ENCODE results near the gene CYB5R4. TPM values are rescaled to one million over a fixed set of nuclear protein-coding genes. Genes with fewer than 3 reads are reported as not detected.

Gene CYB5R4
- total and polyA plus RNA-seq, 2 donors (not counting 1 experiment from before 2014, with no cell fraction given): 11.8 to 39.6 TPM

GRCh38 chr6:83885984-83886383 is 26.5 kb downstream of the CYB5R4 start:
- H3K27ac ChIP-seq (ENCODE audit: low read length in 2 of 2): no peak overlapping the region
- H3K9ac ChIP-seq (ENCODE audit: low read length): no peak overlapping the region
- H3K27ac Mint-ChIP-seq: no peak overlapping the region
- intact Hi-C loops (cut with micrococcal nuclease): loop anchor here (2.0 to 10.0 kb wide), 2 partner anchors 27 to 169 kb away; partner anchors contain the start of gene CYB5R4
- DNase-seq: no peak
- TF ChIP-seq CTCF (IDR thresholded peaks at IDR 0.05) (no peak), EZH2 (IDR thresholded peaks at IDR 0.05; ENCODE audit: borderline replicate concordance, insufficient read depth, low read depth, low read length, poor library complexity, severe bottlenecking) (no peak)
- no peak overlapping the region for H2AFZ ChIP-seq (ENCODE audit: insufficient read depth, low read depth, low read length, poor library complexity, severe bottlenecking)
- POLR2A ChIA-PET: no interaction called here
- no peaks in the 10 kb centered on the region for H3K27me3 Mint-ChIP-seq
- no peak for ATAC-seq (ENCODE audit: low read depth)
- peaks cover 0 to 1% of the 10 kb centered on the region in 2 experiments for H3K36me3 ChIP-seq (replicated peaks in 1 of 2; ENCODE audit: control extremely low read depth in 1 of 2, control insufficient read depth in 1 of 2, extremely low read depth in 1 of 2, insufficient read depth in 2 of 2, low read length in 1 of 2)
- no CpG with 5 or more reads among the region's 2 CpGs for WGBS (ENCODE audit: insufficient coverage)
- peaks cover 41% of the 10 kb centered on the region for H3K4me1 Mint-ChIP-seq
- CTCF ChIA-PET: interaction anchor here (1.3 to 3.2 kb wide), 3 partner anchors 9 to 342 kb away, joined by 3 to 30 read pairs (median 14); partner anchors contain the start of gene CEP162
- no peak overlapping the region for H3K4me3 Mint-ChIP-seq
- H3K4me3 ChIP-seq (ENCODE audit: control extremely low read depth in 1 of 5, extremely low read depth in 1 of 5, insufficient read depth in 1 of 5, low read depth in 2 of 5, low read length in 4 of 5): no peak overlapping the region
- peaks cover 56% of the 10 kb centered on the region for H4K20me1 ChIP-seq (ENCODE audit: control insufficient read depth, insufficient read depth, low read length, poor library complexity, severe bottlenecking)
- H3K79me2 ChIP-seq (ENCODE audit: control insufficient read depth, insufficient read depth, low read length): peaks cover 70% of the 10 kb centered on the region
- no peak overlapping the region for H3K4me2 ChIP-seq (replicated peaks; ENCODE audit: low read depth, low read length, poor library complexity, severe bottlenecking)
- H3K4me1 ChIP-seq (ENCODE audit: control insufficient read depth in 2 of 2, insufficient read depth in 2 of 2, low read length in 2 of 2): peaks cover 5 to 7% of the 10 kb centered on the region in 2 donors
- no peaks in the 10 kb centered on the region for H3K9me3 Mint-ChIP-seq (ENCODE audit: insufficient read depth)
- no peaks in the 10 kb centered on the region for H3K27me3 ChIP-seq (replicated peaks in 1 of 4; ENCODE audit: control extremely low read depth in 1 of 4, control insufficient read depth in 3 of 4, insufficient read depth in 4 of 4, low read length in 3 of 4)
- H3K9me3 ChIP-seq (ENCODE audit: control extremely low read depth in 1 of 3, control insufficient read depth in 2 of 3, insufficient read depth in 1 of 3, low read length in 2 of 3): peaks cover 0 to 2% (median 0%) of the 10 kb centered on the region in 3 donors

GRCh38 chr6:83889621-83890020 is 30.1 kb downstream of the CYB5R4 start:
- H3K27me3 Mint-ChIP-seq: no peaks in the 10 kb centered on the region
- Histone ChIP-seq H2AFZ (ENCODE audit: insufficient read depth, low read depth, low read length, poor library complexity, severe bottlenecking) (no peak overlapping the region), H3K4me2 (replicated peaks; ENCODE audit: low read depth, low read length, poor library complexity, severe bottlenecking) (no peak overlapping the region), H3K36me3 (replicated peaks in 1 of 2; ENCODE audit: control extremely low read depth in 1 of 2, control insufficient read depth in 1 of 2, extremely low read depth in 1 of 2, insufficient read depth in 2 of 2, low read length in 1 of 2) (peaks cover 0 to 12% of the 10 kb centered on the region in 2 experiments), H3K9ac (ENCODE audit: low read length) (no peak overlapping the region), H4K20me1 (ENCODE audit: control insufficient read depth, insufficient read depth, low read length, poor library complexity, severe bottlenecking) (peaks cover 69% of the 10 kb centered on the region), H3K4me1 (ENCODE audit: control insufficient read depth in 2 of 2, insufficient read depth in 2 of 2, low read length in 2 of 2) (peaks cover 5 to 7% of the 10 kb centered on the region in 2 donors), H3K9me3 (ENCODE audit: control extremely low read depth in 1 of 3, control insufficient read depth in 2 of 3, insufficient read depth in 1 of 3, low read length in 2 of 3) (peaks cover 0 to 2% (median 0%) of the 10 kb centered on the region in 3 donors), H3K79me2 (ENCODE audit: control insufficient read depth, insufficient read depth, low read length) (peaks cover 89% of the 10 kb centered on the region), H3K27me3 (replicated peaks in 1 of 4; ENCODE audit: control extremely low read depth in 1 of 4, control insufficient read depth in 3 of 4, insufficient read depth in 4 of 4, low read length in 3 of 4) (no peaks in the 10 kb centered on the region), H3K27ac (ENCODE audit: low read length in 2 of 2) (no peak overlapping the region), H3K4me3 (ENCODE audit: control extremely low read depth in 1 of 5, extremely low read depth in 1 of 5, insufficient read depth in 1 of 5, low read depth in 2 of 5, low read length in 4 of 5) (no peak overlapping the region)
- H3K4me3 Mint-ChIP-seq: no peak overlapping the region
- TF ChIP-seq CTCF (IDR thresholded peaks at IDR 0.05): no peak
- TF ChIP-seq EZH2 (IDR thresholded peaks at IDR 0.05; ENCODE audit: borderline replicate concordance, insufficient read depth, low read depth, low read length, poor library complexity, severe bottlenecking): no peak
- WGBS (ENCODE audit: insufficient coverage): 100% methylated on average over 1 of the region's 1 CpG
- H3K4me1 Mint-ChIP-seq: peaks cover 49% of the 10 kb centered on the region
- intact Hi-C loops (cut with micrococcal nuclease): loop anchor here (10.0 kb wide), 1 partner anchor 165 kb away; no protein-coding TSS in a partner anchor
- CTCF ChIA-PET: interaction anchor here (0.6 to 1.8 kb wide), 3 partner anchors 50 to 334 kb away, joined by 3 to 7 read pairs (median 3); no protein-coding TSS in a partner anchor
- no peaks in the 10 kb centered on the region for H3K9me3 Mint-ChIP-seq (ENCODE audit: insufficient read depth)
- DNase-seq: no peak
- no peak overlapping the region for H3K27ac Mint-ChIP-seq
- no peak for ATAC-seq (ENCODE audit: low read depth)
- POLR2A ChIA-PET: no interaction called here
